Ishikawa (cell line): ENCODE measurements around the gene CX3CL1.
A peak's percentile ranks its signal among the peaks of the same experiment; 100 is the strongest.

Experiments
- CEBPB ChIP-seq: IDR thresholded peaks from 2 replicates; pipeline ENCODE4 v1.6.1; 2012
- CREB1 ChIP-seq: IDR thresholded peaks from 2 replicates; pipeline ENCODE4 v1.6.1; 2012; ENCODE audit warnings: low read depth
- EGR1 ChIP-seq: IDR thresholded peaks from 2 replicates; pipeline ENCODE4 v1.6.1; 2012
- EP300 ChIP-seq: IDR thresholded peaks from 2 replicates; pipeline ENCODE4 v1.6.1; 2012; ENCODE audit warnings: borderline replicate concordance
- FOXM1 ChIP-seq: IDR thresholded peaks from 2 replicates; pipeline ENCODE4 v1.6.1; 2012; ENCODE audit warnings: low read depth, borderline replicate concordance
- NFIC ChIP-seq: IDR thresholded peaks from 2 replicates; pipeline ENCODE4 v1.6.1; 2012
- RAD21 ChIP-seq: IDR thresholded peaks from 2 replicates; pipeline ENCODE4 v1.6.1; 2012; ENCODE audit warnings: low read depth
- REST ChIP-seq: IDR thresholded peaks from 2 replicates; pipeline ENCODE4 v1.6.1; 2012; ENCODE audit warnings: low read depth, mild to moderate bottlenecking
- TAF1 ChIP-seq: IDR thresholded peaks from 2 replicates; pipeline ENCODE4 v1.6.1; 2012; ENCODE audit warnings: low read depth, mild to moderate bottlenecking
- TCF12 ChIP-seq: IDR thresholded peaks from 2 replicates; pipeline ENCODE4 v1.6.1; 2012; ENCODE audit warnings: low read depth
- TEAD4 ChIP-seq: IDR thresholded peaks from 2 replicates; pipeline ENCODE4 v1.6.1; 2012
- YY1 ChIP-seq: IDR thresholded peaks from 2 replicates; pipeline ENCODE4 v1.6.1; 2012; ENCODE audit warnings: low read depth
- ZBTB7A ChIP-seq: IDR thresholded peaks from 2 replicates; pipeline ENCODE4 v1.6.1; 2012; ENCODE audit warnings: low read depth
- TF ChIP-seq, protein P1 (sequence below): IDR thresholded peaks from 2 replicates; pipeline ENCODE4 v1.6.1; 2012
- TF ChIP-seq, protein P2 (sequence below): IDR thresholded peaks from 2 replicates; pipeline ENCODE4 v1.6.1; 2012

Gene CX3CL1

GRCh38 chr16:57372372-57373116, at the start of gene CX3CL1:
Gene CX3CL1, plus strand, starts transcription at chr16:57372490. Its CDS starts 79 bp downstream, at chr16:57372569.
- TF ChIP-seq CREB1 (no peak), EGR1 (peak; percentile 56; the same call in 1 of the 2 replicates), TAF1 (no peak), NFIC (no peak), ZBTB7A (peak; percentile 53; the same call in 1 of the 2 replicates), TEAD4 (no peak; the same call in 1 of the 2 replicates)

GRCh38 chr16:57324749-57325148, 47.5 kb upstream of the CX3CL1 start:
- TF ChIP-seq, protein P1, sequence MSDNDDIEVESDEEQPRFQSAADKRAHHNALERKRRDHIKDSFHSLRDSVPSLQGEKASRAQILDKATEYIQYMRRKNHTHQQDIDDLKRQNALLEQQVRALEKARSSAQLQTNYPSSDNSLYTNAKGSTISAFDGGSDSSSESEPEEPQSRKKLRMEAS, result no peak
- TF ChIP-seq REST, result no peak
- no peak for TF ChIP-seq TEAD4
- TF ChIP-seq ZBTB7A, result no peak
- TF ChIP-seq CREB1, result no peak
- no peak for TF ChIP-seq TAF1
- no peak for TF ChIP-seq TCF12
- TF ChIP-seq RAD21, result no peak
- TF ChIP-seq EGR1, result no peak
- TF ChIP-seq FOXM1, result no peak

- TF ChIP-seq TCF12 (no peak), YY1 (no peak), EP300 (no peak), CREB1 (no peak), TAF1 (no peak), RAD21 (no peak), TEAD4 (no peak), NFIC (no peak), REST (no peak), FOXM1 (no peak), ZBTB7A (no peak), CEBPB (no peak), EGR1 (no peak)
- TF ChIP-seq, protein P2, sequence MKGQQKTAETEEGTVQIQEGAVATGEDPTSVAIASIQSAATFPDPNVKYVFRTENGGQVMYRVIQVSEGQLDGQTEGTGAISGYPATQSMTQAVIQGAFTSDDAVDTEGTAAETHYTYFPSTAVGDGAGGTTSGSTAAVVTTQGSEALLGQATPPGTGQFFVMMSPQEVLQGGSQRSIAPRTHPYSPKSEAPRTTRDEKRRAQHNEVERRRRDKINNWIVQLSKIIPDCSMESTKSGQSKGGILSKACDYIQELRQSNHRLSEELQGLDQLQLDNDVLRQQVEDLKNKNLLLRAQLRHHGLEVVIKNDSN, result no peak
- TF ChIP-seq, protein P1, result no peak
These were observed 46.8 kb upstream of the CX3CL1 start for GRCh38 chr16:57325458-57325857.

- no peak for TF ChIP-seq RAD21
- no peak for TF ChIP-seq TCF12
- no peak for TF ChIP-seq TAF1
- TF ChIP-seq, protein P1, result no peak
- no peak for TF ChIP-seq NFIC
- no peak for TF ChIP-seq YY1
- no peak for TF ChIP-seq EP300
- TF ChIP-seq TEAD4, result no peak
- no peak for TF ChIP-seq FOXM1
- TF ChIP-seq REST, result no peak
- no peak for TF ChIP-seq CEBPB
- no peak for TF ChIP-seq CREB1
- TF ChIP-seq EGR1, result no peak
These were observed 42.5 kb upstream of the CX3CL1 start for GRCh38 chr16:57329718-57330327.
